ENCODE data around the gene SFRP2.

SFRP2 gene, protein sequence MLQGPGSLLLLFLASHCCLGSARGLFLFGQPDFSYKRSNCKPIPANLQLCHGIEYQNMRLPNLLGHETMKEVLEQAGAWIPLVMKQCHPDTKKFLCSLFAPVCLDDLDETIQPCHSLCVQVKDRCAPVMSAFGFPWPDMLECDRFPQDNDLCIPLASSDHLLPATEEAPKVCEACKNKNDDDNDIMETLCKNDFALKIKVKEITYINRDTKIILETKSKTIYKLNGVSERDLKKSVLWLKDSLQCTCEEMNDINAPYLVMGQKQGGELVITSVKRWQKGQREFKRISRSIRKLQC

DNA sequence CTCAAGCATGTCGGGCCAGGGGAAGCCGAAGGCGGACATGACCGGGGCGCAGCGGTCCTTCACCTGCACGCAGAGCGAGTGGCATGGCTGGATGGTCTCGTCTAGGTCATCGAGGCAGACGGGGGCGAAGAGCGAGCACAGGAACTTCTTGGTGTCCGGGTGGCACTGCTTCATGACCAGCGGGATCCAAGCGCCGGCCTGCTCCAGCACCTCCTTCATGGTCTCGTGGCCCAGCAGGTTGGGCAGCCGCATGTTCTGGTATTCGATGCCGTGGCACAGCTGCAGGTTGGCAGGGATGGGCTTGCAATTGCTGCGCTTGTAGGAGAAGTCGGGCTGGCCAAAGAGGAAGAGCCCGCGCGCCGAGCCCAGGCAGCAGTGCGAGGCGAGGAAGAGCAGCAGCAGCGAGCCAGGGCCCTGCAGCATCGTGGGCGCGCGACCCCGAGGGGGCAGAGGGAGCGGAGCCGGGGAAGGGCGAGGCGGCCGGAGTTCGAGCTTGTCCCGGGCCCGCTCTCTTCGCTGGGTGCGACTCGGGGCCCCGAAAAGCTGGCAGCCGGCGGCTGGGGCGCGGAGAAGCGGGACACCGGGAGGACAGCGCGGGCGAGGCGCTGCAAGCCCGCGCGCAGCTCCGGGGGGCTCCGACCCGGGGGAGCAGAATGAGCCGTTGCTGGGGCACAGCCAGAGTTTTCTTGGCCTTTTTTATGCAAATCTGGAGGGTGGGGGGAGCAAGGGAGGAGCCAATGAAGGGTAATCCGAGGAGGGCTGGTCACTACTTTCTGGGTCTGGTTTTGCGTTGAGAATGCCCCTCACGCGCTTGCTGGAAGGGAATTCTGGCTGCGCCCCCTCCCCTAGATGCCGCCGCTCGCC is at the start of gene SFRP2:
SFRP2 (minus strand) TSS at position 671 of the 864 bp plus-strand sequence; CDS start at position 423, 248 bp downstream.
- no peak for DNase-seq (ENCODE audit: low spot score)

DNA sequence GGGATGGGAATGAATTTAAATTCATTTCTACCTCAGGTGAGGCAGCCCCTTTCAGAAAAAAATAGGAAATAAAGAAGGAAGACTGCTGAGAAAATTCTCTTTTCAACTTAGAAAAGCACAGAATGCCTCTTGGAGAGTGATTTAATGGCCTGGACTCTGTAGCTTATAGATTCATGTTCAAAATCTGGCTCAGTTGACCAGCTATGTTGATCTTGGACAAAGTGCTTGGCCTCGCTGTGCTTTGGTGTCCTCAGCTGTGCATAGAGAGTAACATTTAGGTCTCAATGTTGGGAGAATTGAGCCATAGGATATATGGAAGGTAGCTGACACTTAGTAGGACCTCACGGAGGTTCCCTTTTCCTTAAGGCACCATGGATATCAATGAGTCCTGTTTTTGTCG is 49.7 kb upstream of the SFRP2 start:
- DNase-seq (ENCODE audit: low spot score) = no peak

DNA sequence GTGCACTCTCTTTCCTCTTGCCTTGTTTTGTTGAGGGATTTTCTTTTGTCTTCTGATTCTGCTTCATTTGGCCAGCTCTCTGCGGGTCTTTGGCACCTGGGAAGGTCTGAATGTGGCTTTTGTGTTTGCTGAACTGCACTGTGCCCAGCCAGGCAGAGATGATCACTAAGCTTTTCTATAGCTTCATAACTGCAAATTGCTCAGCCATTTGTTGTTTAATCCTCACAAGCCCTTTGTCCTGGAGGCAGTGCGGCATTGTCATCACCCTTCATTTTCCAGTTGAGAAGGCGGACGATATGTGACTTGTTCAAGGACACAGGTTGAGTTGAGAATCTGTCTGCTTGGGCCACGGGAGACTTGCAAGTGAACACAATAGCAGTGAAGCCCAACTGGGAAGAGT is 46.0 kb upstream of the SFRP2 start:
- no peak for DNase-seq (ENCODE audit: low spot score)

DNA sequence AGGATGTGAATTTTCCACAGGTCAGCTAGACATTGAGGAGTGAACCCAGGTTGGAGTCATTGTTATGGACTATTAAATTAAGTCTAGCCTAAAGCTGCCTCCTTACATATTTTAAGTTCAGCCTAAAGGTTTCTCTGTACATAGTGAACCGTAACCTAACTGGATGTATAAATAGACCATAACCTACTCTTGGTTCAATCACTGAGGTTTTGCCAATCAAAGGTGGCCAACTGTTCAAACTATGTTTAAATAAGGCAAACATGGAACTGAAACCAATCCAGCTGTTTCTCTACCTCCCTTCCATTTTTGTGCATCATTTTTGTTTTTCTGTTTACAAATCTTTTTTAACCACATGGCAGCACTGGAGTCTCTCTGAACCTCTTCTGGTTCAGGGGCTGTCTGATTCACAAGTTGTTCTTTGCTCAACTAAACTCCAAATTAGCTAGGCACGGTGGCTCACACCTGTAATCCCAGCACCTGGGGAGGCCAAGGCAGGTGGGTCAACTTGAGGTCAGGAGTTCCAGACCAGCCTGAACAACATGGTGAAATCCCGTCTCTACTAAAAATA is 43.9 kb upstream of the SFRP2 start:
- DNase-seq (ENCODE audit: low spot score) = no peak

DNA sequence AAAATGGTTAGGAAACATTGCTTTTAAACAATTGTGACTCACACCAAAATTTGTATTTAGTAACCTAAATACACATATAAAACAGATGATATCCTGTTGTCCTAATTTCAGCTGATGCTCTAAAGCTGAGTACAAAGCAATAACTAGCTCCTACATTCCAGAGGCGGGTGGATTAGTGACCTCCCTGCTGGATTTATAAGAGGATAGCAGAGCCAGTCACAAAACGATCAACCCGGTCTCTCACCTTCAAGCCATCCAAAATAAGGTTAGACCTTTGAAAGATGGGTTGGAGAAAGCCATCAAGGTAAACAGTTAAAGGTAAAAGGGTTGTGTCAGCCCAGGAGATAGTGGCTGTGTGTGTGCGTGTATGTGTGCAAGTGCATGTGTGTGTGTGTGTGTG is 43.2 kb upstream of the SFRP2 start:
- no peak for DNase-seq (ENCODE audit: low spot score)

DNA sequence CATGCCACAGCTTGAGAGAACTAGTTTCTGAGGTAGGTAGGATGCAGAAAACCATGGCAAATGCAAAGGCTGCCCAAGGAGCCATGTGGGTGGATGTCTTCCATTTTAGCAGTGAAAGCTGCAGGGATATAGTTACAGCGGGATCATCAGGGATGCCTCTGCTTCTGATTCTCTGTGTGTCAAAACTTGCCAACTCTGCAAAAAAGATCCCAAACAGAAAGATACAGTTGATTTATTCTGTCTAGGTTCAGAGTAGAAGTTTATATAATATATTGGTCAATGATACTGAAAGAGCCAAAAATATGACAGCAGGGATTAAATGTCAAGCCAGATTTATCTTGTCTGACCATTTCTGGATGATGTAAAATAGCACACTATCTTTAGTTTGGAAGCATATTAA is 42.4 kb upstream of the SFRP2 start:
- DNase-seq (ENCODE audit: low spot score) = no peak

DNA sequence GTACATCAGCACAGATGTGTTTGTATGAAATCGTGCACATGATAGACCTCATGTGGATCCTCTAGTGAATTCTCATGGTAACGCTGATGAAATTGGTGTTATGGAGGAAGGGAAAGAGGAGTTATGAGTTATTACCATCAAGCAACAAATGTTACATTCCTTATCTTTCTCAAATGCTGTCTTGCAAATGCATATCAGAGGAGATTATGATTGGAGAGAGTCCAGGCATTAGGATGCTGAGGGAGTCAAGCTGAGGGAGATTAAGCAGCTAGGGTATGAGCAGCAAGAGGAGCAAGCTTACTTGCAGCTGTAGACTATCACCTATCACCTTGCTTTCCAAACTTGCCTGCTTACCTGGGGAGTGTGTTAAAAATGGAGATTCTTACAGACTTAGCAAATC is 36.8 kb upstream of the SFRP2 start:
- no peak for DNase-seq (ENCODE audit: low spot score)

DNA sequence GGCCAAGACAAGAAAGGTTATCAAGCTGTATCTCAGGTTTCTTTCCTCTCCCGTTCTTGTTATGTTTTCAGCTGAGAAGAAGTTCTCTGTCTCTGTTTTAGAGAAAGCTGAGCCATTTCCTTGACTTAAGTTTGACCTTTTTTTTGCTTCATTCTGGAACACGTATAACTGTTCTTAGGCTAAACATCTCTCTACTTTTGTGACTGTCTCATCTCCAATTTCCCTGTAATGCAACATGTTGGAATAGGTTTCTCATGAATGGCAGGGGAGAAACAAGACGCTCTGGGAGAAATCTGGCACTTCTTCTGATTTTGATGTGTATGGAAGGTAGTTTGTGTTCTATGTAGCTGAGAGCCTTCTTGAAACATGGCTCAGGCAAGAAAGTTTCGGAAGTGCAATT is 36.2 kb upstream of the SFRP2 start:
- no peak for DNase-seq (ENCODE audit: low spot score)

DNA sequence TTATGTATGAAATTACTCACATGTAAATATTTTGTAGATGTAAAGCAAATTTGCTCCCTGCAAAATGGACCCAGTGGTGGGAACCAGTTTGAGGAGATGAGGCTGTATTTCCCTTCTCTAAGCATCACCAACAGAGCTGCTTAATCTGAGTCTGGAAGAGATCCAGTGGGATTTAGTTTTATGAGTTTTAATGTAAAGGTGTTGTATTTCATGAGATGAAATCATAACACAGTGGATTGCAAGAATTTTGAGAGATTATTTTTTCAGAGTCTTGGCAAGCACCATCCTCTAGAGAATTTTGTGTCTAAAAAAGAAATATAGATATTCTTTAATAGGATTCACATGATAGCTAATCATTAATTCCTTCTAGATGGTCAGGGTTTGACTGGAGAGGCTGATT is 35.6 kb upstream of the SFRP2 start:
- no peak for DNase-seq (ENCODE audit: low spot score)

DNA sequence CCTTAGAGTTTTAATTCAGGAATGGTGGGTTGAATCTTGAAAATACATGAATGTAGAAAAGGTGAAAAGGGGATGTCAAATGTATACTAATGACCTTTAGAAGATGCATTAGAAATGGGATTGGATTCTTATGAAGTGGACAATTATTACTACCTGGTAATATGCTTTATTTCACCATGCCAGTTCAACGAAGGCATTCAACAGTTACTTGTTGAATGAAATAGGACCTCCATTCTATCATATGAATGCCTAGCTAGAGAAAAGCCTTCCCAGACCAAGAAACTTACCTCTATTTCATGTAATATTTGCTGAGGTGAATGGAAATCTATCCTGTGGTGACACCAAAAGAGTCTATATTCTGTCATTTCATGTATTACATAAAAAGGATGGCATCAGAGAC is 34.6 kb upstream of the SFRP2 start:
- DNase-seq (ENCODE audit: low spot score) = no peak

DNA sequence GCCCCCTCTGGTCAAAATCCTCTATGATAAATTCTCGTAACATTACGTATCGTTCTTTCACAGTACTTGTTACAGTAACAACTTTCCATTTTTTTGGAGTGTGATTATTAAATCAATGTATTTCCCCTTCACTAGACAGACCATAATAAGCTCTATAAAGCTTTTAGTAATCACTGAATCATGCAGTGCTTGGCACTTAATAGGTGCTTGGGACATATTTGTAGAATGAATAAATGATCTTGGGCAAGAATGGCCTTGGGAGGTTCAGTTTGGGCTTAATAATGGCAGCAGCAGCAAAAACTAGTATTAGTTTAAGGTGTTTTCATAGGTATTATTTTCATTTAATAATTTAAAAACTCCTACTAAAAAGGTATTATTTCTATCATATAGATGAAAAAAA is 33.4 kb upstream of the SFRP2 start:
- no peak for DNase-seq (ENCODE audit: low spot score)

DNA sequence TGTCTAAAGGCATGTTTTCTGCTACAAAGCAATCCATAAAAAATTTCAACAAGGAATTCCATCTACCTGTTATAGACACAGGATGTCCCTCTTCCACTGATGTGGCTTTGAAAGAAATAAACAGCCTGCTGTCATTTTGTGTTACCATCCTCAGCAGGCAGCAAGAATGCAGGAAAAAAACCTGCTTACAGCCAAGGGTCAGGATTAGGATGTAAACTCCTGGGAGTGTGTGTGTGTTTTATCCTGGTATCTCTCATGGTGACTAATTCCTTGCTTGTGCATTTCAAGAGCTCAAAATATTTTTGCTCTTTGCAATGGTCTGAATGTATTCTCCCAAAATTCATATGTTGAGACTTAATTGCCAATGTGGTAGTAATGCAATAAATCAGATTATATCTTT is 28.6 kb upstream of the SFRP2 start:
- no peak for DNase-seq (ENCODE audit: low spot score)

DNA sequence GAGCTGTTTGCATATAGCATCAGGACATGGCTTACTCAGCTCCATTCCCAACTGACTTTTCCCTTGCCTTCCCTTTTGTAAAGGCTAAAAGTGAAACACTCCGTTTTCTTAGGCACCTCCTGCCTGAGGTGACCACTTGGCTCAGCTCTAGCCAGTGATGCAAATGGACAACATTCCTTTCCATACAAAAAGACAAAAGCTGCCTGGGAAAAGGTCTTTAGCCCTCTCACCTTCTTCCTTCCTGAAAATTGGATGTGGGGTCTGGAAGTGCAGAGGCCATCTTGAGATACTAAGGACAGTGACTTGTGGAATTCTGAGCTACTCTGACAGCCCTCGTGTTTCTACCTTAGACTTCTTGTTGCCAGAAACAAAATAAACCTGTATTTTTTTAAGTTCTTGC is 27.7 kb upstream of the SFRP2 start:
- no peak for DNase-seq (ENCODE audit: low spot score)

DNA sequence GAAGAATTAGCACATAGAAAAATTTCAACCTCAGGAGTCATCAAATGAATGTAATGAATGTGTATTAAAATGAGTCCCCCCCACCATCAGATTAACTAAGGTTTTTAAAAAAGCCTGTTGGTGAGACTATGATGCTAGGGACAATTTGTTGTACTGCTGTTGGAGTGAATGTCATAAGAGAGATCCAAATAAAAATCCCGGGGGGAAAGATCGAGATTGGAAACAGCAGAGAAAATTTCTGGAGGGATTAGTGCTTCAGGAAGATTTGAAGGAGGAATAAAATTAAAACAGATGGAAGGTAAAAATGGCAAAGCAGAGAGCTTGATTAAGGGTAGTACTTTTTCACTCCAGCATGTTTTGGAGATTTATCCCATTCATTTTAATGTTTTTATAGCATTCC is 25.9 kb upstream of the SFRP2 start:
- no peak for DNase-seq (ENCODE audit: low spot score)

DNA sequence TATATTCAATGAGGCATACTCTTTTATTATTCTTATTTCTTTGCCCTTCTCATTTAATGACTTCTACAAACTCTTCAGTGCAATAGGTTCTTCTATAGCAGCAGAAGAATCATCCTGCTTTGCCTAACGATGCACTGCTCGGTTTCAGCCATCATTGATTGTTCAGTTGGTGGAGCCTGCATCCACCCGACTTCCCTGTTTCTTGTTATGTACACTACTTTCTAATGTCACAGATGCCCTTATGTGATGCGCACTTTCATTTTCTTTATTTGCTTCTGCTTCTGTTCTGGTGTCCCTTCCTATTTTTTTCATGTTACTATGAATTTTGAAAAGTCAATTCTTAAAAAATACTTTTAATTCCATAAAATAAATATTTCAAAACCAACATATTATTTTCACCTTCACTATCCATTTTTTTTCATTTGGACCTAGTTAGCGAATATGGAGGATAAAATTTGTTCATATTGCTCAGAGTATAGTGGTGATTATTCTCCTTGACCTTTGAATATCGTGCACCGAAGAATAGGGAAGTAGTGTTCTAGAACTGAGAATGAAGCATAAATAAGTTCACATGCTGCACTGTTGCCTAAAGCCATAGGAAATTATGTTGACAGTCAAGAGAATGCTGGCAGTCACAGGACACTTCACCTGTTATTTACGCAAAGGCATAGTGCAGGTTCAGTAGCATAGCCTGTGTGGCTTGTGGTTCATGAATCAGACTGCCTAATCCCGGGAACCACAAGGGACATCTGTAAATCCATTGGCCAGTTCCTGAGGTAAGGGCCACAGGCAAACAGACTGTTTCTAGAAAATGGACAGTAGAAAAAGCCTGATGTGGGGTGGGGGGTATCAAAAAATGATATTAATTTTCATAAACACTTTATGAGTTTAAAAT is 21.3 kb upstream of the SFRP2 start:
- no peak for DNase-seq (ENCODE audit: low spot score)

DNA sequence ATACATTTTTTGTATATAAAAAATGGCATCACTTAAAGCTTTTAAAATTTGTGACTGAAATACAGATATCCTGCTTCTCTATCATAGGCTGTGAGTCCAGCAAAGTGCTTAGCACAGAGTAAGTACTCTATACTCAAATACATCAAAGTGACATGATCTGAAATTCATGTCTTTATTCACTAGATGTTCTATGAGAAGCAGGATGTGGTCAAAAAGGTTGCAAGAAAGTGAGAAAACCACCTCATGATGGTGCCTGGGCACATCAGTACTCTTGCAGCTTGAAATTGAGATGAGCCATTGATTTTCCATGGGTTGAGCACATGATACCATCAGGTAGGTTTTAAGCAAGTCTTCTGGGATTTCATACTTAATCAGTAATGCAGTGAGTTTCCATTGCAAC is 20.4 kb upstream of the SFRP2 start:
- no peak for DNase-seq (ENCODE audit: low spot score)

DNA sequence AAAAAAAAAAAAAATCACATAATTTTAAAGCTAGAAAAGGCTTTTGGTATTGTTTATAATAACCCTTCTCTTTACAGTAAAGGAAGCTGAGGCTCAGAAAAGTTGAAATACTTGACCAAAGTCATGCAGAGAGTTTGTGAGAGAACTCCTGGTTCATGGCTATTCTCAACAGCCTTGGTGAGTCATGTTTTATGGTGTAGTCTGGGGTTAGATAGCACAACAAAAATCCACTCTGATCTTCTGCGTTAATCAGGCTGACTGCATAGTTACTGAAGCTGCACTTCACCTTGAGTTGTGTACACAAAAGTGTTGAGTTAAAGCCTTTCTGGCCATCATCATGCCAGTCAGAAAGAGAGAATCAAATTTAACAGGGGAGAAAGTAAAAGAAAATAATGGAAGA is 19.3 kb upstream of the SFRP2 start:
- DNase-seq (ENCODE audit: low spot score) = no peak

DNA sequence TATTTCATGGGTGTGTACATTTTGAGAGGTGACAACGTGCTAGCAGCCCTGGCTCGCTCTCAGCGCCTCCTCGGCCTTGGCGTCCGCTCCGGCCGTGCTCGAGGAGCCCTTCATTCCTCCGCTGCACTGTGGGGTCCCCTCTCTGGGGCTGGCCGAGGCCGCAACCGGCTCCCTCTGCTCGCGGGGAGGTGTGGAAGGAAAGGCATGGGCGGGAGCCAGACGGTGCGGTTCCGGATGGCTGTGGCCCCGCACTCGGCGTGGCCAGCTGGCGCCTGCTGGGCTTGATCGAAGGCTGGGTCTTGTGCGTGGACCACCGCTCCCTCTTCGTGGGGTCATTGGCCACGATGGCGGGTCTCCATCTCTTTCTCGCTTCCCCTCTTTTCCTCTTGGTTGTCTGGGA is 17.2 kb upstream of the SFRP2 start:
- DNase-seq (ENCODE audit: low spot score) = no peak

DNA sequence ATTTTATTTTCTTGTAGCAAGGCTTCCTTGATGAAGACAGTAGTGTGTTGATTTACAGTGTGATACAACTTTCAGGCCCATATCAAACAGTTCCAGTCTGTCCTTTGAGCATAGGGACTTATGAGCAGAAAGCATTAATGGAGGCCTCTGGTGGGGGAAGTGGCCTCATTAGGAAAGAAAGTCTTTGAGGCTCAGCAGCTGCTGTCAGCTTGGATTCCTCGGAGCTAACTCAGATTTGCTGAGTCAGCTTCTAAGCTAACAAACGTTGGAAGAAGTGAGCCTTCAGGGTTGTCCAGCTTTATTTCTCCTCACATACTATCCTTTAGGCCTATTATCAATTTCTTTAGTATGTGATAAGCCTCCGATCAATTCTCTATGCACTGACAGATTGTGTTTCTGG is 15.8 kb upstream of the SFRP2 start:
- no peak for DNase-seq (ENCODE audit: low spot score)

DNA sequence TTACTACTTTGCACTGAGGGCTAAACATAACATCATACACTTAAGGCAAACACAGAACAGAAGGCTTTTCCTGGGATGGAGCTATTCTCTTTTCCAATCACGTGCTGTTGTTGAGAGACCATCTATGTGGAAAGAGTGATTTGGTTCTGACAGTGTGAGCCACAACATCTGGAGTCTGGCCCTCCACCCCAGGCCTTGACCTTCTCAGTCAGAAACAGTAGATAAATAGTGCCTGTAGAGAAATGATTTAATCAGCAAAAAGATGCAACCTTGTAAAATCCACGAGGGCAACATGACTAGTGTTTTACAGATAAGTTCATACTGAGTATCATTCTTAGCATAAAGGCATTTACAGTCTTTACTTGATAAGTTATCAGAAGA is 10.8 kb upstream of the SFRP2 start:
- no peak for DNase-seq (ENCODE audit: low spot score)

DNA sequence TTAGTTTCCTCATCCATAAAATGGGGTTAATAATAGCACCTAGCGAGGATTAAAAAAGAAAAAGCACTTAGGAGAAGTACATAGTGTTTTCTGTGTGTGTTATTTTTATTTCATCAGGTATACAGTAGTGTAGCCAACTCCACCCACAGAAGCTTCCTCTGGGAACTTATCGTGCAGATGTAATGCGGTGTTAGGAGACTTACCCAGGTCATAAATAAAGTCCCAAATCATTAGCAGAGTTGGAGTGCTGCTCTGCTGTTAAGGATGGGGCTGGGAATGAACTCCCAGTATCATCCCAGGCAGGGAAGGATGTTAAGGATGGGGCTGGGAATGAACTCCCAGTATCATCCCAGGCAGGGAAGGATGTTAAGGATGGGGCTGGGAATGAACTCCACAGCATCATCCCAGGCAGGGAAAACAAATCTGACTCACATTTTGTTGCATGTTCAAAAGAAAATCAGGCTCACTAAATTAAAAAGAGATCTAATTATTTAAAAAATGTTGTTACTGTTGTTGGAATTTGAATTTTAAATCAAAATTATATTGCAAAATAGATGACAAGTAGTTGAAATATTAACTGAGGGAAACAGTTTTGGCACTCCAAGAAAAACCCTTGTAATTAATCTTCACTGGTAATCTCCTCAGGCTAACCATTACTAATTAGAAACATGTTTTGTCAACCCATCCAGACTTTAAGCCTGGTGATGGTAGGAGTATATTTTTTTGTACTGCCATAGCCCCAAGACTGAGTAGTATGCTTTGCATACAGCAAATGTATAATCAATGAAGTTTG is 10.2 kb upstream of the SFRP2 start:
- no peak for DNase-seq (ENCODE audit: low spot score)

DNA sequence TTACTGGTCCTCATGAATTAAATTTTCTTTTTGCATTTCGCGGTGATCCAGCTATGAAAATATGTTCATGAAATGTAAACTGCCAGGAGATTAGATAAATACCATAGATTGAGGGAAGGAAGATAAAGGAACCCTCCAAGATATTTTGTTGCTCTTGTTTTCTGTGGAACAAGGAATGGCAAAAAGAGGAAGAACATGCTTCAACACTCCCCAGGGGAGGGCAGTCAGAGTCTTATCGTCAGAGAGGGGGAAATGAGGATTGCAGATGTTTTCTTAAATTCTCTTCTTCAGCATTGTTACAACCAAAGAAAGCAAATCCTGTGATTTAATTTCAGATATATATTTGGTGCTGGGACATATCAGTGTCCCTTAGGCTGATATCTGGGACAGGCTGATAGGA is 9.5 kb upstream of the SFRP2 start:
- DNase-seq (ENCODE audit: low spot score) = no peak

Measured in kidney capillary endothelial cell (primary cell).